Heart left ventricle (tissue), 13 donors: Measurements from ENCODE around the gene STKLD1.

Experiments used
- CTCF ChIP-seq, 12 donors: fragments of 200-600 bp; sonication (generic) in 4 of 12; IDR thresholded peaks; one replicate each; pipeline versions ENCODE4 v1.5.0 to v1.8.0; 2018 to 2022; ENCODE audit warnings: antibody characterized with exemption in 12 of 12, mild to moderate bottlenecking in 5 of 12
- POLR2A ChIP-seq, 2 donors: fragments of 450-650 bp; IDR thresholded peaks; one replicate each; pipeline ENCODE4 v1.6.1; 2017; ENCODE audit warnings: antibody characterized with exemption in 2 of 2, mild to moderate bottlenecking in 2 of 2, moderate library complexity in 2 of 2
- donor health status: ischemic (EF 13 %, LVEDD 7.1; RV severe dilation, severe dysfunction).
- donor health status: DM: no; HTN: yes; CAD: no.
- donor health status: DM: no; HTN: no; CAD: no.
- donor health status: ischemic (EF 25% LVEDD 6.9; RV normal size, moderate dysfunction).
- donor health status: ischemic (EF 25% LVEDD 5.7; RV mildly dilated, moderate dysfunction).
- donor health status: ischemic (EF 35%, LVEDD 5.7; RV mildly dilated, moderate dysfunction).
- donor health status: nonischemic (EF 11% LVEDD 7.7; RV severe dilation, severe dysfunction).
- donor health status: DM: yes; HTN: yes; CAD: no.
- donor health status: PGD.
- donor health status: ischemic (EF 29% LVEDD 5.4; RV normal size, mild dysfunction).
- donor health status: nonischemic (EF 23%, LVEDD 6.1; RV moderate dilation, normal function).

- no peak for TF ChIP-seq CTCF (IDR thresholded peaks at IDR 0.05)
- no peak for TF ChIP-seq POLR2A (IDR thresholded peaks at IDR 0.05)
Measured at GRCh38 chr9:133429214-133429613, 53.0 kb downstream of the STKLD1 start.
